Measurements from ENCODE around the gene WDR33.

GRCh38 chr2:127674241-127675209, 136.4 kb downstream of the WDR33 start:
- TF ChIP-seq CTCF (IDR thresholded peaks at IDR 0.05; ENCODE audit: low read length) (no peak), EZH2 (optimal IDR thresholded peaks at IDR 0.05; ENCODE audit: low read depth, low read length) (no peak), EZH2phosphoT487 (IDR thresholded peaks at IDR 0.05; ENCODE audit: low read length) (no peak)
